MCF 10A (cell line): ENCODE measurements around the gene PRPF18. TPM values are rescaled to one million over a fixed set of nuclear protein-coding genes. Genes with fewer than 3 reads are reported as not detected.

Experiments
- BruUV-seq: library from RNA; stranded (reverse); fragments of 400-500 nt; replicated peaks from 2 replicates; lab custom pipeline; 2021; lab: Mats Ljungman, UMichigan
- CTCF ChIA-PET: fragments of 300-600 bp; sonication (Branson Sonifier 250); formaldehyde crosslinking; extraction: SDS; loops from one replicate; lab custom pipeline; 2021; ENCODE audit warnings: antibody characterized with exemption, inconsistent platforms; lab: Yijun Ruan, JAX
- POLR2A ChIA-PET: fragments of 300-600, 350-650 bp; sonication (Branson Sonifier 250); formaldehyde crosslinking; extraction: SDS; loops from one replicate; lab custom pipeline; 2020; ENCODE audit warnings: antibody characterized with exemption, inconsistent platforms; lab: Yijun Ruan, JAX
- DNase-seq: peaks from one replicate; pipeline ENCODE4 v3.0.0-alpha.2; 2018; ENCODE audit not compliant: unreplicated experiment
- H3K27ac Mint-ChIP-seq: one replicate; pipeline ENCODE4 v1.8.0; 2022; ENCODE audit warnings: mild to moderate bottlenecking, low read depth, mixed read lengths; ENCODE audit not compliant: unreplicated experiment
- H3K27me3 Mint-ChIP-seq: one replicate; pipeline ENCODE4 v1.8.0; 2022; ENCODE audit warnings: mixed read lengths; ENCODE audit not compliant: insufficient read depth, unreplicated experiment
- H3K36me3 Mint-ChIP-seq: one replicate; pipeline ENCODE4 v1.8.0; 2022; ENCODE audit warnings: mild to moderate bottlenecking, moderate library complexity, mixed read lengths; ENCODE audit not compliant: insufficient read depth, unreplicated experiment
- H3K4me1 Mint-ChIP-seq: one replicate; pipeline ENCODE4 v1.8.0; 2022; ENCODE audit warnings: mixed read lengths; ENCODE audit not compliant: insufficient read depth, unreplicated experiment
- H3K4me3 Mint-ChIP-seq: one replicate; pipeline ENCODE4 v1.8.0; 2022; ENCODE audit warnings: mild to moderate bottlenecking, moderate library complexity, mixed read lengths; ENCODE audit not compliant: unreplicated experiment
- H3K9me3 Mint-ChIP-seq: one replicate; pipeline ENCODE4 v1.8.0; 2022; ENCODE audit warnings: mixed read lengths; ENCODE audit not compliant: unreplicated experiment
- intact Hi-C: fragments of 100-400 bp; cut with micrococcal nuclease; formaldehyde crosslinking; loops from 2 replicates; pipeline ENCODE4 v1.14.1; 2022
- total RNA-seq: library from RNA; stranded (reverse); gene quantifications from 2 replicates; pipeline ENCODE4 v1.2.3, GENCODE V29; 2022
- TF ChIP-seq, protein P1 (sequence below): fragments of 200-600 bp; IDR thresholded peaks from one replicate; pipeline ENCODE4 v1.8.0; 2022; ENCODE audit warnings: antibody characterized with exemption, mild to moderate bottlenecking; ENCODE audit not compliant: unreplicated experiment

PRPF18 gene
- total RNA-seq, 1 experiment from 2014 or later = 27.8 TPM

DNA sequence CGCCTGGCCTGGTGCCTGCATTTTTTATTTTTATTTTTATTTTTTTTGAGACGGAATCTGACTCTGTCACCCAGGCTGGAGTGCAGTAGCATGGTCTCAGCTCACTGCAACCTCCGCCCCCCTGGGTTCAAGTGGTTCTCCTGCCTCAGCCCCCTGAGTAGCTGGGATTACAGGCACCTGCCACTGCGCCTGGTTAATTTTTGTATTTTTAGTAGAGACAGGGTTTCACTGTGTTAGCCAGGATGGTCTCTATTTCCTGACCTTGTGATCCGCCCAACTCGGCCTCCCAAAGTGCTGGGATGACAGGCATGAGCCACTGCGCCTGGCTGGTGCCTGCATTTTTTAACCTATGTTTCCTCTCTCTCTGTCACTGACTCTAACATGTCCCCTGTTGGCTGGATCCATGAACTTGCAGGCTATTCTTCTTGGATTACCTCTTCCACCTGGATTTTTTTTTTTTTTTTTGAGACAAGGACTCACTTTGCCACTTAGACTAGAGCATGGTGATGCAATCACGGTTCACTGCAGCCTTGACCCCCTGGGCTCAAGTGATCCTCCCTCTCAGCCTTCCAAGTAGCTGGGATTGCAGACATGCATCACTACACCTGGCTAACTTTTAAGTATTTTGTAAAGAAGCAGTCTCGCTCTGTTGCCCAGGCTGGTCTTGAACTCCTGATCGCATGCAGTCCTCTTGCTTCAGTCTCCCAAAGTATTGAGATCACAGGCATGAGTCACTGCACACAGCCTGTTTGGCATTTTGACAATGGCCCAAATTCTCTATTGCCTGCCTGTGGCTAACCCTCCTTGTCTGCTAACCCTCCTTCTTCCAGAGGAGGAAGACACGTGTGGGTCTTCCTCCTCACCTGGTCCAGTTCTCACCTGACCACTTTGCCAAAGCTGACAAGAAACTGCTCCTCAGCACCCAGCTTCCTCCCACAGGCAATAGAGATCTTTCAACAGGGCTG, 23.0 kb upstream of the PRPF18 start:
- POLR2A ChIA-PET = no interaction called here
- CTCF ChIA-PET = no interaction called here
- H3K36me3 Mint-ChIP-seq = no peaks in the 10 kb centered on the region
- no TSS peak for BruUV-seq
- H3K27me3 Mint-ChIP-seq = no peaks in the 10 kb centered on the region
- intact Hi-C loops = no loop called here
- peak; percentile 11 for DNase-seq
- TF ChIP-seq, protein P1, sequence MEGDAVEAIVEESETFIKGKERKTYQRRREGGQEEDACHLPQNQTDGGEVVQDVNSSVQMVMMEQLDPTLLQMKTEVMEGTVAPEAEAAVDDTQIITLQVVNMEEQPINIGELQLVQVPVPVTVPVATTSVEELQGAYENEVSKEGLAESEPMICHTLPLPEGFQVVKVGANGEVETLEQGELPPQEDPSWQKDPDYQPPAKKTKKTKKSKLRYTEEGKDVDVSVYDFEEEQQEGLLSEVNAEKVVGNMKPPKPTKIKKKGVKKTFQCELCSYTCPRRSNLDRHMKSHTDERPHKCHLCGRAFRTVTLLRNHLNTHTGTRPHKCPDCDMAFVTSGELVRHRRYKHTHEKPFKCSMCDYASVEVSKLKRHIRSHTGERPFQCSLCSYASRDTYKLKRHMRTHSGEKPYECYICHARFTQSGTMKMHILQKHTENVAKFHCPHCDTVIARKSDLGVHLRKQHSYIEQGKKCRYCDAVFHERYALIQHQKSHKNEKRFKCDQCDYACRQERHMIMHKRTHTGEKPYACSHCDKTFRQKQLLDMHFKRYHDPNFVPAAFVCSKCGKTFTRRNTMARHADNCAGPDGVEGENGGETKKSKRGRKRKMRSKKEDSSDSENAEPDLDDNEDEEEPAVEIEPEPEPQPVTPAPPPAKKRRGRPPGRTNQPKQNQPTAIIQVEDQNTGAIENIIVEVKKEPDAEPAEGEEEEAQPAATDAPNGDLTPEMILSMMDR = no peak
- peaks cover 7% of the 10 kb centered on the region for H3K4me1 Mint-ChIP-seq
- no peaks in the 10 kb centered on the region for H3K9me3 Mint-ChIP-seq
- H3K4me3 Mint-ChIP-seq = no peak overlapping the region
- H3K27ac Mint-ChIP-seq = no peak overlapping the region

DNA sequence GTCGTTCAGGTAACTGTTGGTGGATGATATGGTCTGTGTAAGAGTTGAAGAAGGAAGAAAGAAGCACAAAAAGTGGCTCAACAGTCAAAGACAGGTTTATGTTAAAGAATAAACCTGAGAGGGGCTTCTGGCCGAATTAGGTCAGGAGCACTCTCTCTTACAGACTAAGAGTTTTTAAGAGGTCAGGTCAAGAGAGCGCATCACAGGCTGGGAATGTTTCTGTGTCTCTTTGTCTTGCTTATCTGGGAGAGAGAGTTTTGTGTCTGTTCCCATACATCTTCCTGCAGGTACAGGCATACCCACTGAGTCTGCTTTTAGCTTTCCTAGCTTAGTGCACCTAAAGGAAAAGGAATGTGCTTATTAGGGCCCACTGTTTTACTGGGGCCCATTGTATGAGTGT, 22.2 kb upstream of the PRPF18 start:
- Mint-ChIP-seq H3K4me1 (peaks cover 7% of the 10 kb centered on the region), H3K4me3 (no peak overlapping the region), H3K27me3 (no peaks in the 10 kb centered on the region), H3K36me3 (no peaks in the 10 kb centered on the region), H3K9me3 (no peaks in the 10 kb centered on the region), H3K27ac (no peak overlapping the region)
- TF ChIP-seq, protein P1 = no peak
- DNase-seq = no peak
- intact Hi-C loops = no loop called here
- no TSS peak for BruUV-seq
- ChIA-PET CTCF (interaction anchor here (1.2 kb wide), 1 partner anchor 28 kb away, joined by 4 read pairs; no protein-coding TSS in a partner anchor), POLR2A (no interaction called here)

DNA sequence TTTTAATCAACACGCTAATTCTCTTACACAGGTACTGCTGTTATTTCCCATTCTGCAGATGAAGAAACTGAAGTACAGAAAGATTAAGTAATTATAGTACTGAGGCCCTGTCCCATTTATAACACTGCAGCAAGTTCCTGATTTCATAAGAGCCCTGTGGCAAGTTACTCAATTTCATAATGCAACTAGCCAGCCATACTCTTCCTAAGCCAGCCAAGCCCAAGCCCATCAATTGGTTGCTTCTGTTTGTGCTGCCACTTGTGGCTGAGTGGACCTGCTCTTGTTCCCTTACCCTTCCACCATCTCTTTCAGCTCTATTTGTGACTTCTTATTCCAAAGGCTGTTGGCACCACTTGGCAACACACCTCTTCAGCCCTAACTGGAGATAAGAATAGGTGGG, 19.7 kb upstream of the PRPF18 start:
- Mint-ChIP-seq H3K4me1 (peaks cover 7% of the 10 kb centered on the region), H3K4me3 (no peak overlapping the region), H3K27ac (no peak overlapping the region), H3K27me3 (no peaks in the 10 kb centered on the region), H3K36me3 (no peaks in the 10 kb centered on the region), H3K9me3 (no peaks in the 10 kb centered on the region)
- TF ChIP-seq, protein P1 = no peak
- intact Hi-C loops = no loop called here
- peak; percentile 63 for DNase-seq
- ChIA-PET CTCF (no interaction called here), POLR2A (no interaction called here)
- no TSS peak for BruUV-seq

DNA sequence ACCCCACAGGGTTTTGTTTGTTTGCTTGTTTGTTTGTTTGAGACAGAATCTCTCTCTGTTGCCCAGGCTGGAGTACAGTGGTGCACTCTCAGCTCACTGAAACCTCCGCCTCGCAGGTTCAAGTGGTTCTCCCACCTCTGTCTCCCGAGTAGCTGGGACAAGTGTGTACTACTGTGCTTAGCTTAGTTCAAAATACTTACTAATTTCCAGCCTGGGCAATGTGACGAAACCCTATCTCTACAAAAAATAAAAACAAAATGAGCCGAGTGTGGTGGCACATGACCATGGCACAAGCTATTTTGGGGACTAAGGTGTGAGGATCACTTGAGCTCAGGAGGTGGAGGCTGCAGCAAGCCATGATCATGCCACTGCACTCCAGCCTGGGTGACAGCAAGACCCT, 15.2 kb upstream of the PRPF18 start:
- no TSS peak for BruUV-seq

More for the DNA sequence above, 15.2 kb upstream of the PRPF18 start:
- H3K27ac Mint-ChIP-seq = no peak overlapping the region
- CTCF ChIA-PET = no interaction called here
- no peak overlapping the region for H3K4me3 Mint-ChIP-seq
- POLR2A ChIA-PET = no interaction called here
- H3K4me1 Mint-ChIP-seq = peaks cover 12% of the 10 kb centered on the region
- H3K36me3 Mint-ChIP-seq = no peaks in the 10 kb centered on the region
- TF ChIP-seq, protein P1 = no peak
- H3K9me3 Mint-ChIP-seq = no peaks in the 10 kb centered on the region
- intact Hi-C loops = no loop called here
- peaks cover 13% of the 10 kb centered on the region for H3K27me3 Mint-ChIP-seq
- no peak for DNase-seq
